Right atrium auricular region (tissue), 2 donors: ENCODE results near the gene CALM3. TPM values are rescaled to one million over a fixed set of nuclear protein-coding genes. Genes with fewer than 3 reads are reported as not detected.
"Not testable (repeated sequence)": the region's sequence is repeated elsewhere in the genome, so short reads cannot be mapped to it uniquely, and the experiment has no call there.

Source experiments
- DNase-seq: peaks from one replicate; pipeline ENCODE4 v3.0.0-alpha.2; 2019; ENCODE audit warnings: low spot score
- H3K27ac ChIP-seq, 2 donors: fragments of 200-600 bp; sonication (generic); 1 replicate in 1 of 2; 2 replicates in 1 of 2; pipeline ENCODE4 v1.5.1; 2016 to 2019
- H3K27me3 ChIP-seq, 2 donors: fragments of 200-600 bp; sonication (generic); one replicate each; pipeline versions ENCODE4 v1.5.1 to v1.6.0; 2017 to 2019
- H3K36me3 ChIP-seq: fragments of 200-600 bp; sonication (generic); one replicate; pipeline ENCODE4 v1.5.1; 2016
- H3K4me1 ChIP-seq, 2 donors: fragments of 200-600 bp; sonication (generic); one replicate each; pipeline versions ENCODE4 v1.5.1 to v1.6.0; 2017 to 2019
- H3K4me3 ChIP-seq, 2 donors: fragments of 200-600 bp; sonication (generic); 1 replicate in 1 of 2; 2 replicates in 1 of 2; pipeline ENCODE4 v1.5.1; 2017 to 2019; ENCODE audit warnings: mild to moderate bottlenecking in 1 of 2, moderate library complexity in 1 of 2
- H3K9me3 ChIP-seq, 2 donors: fragments of 200-600 bp; sonication (generic); one replicate each; pipeline ENCODE4 v1.5.1; 2019
- CTCF ChIP-seq, 2 donors: fragments of 200-600 bp; sonication (generic); IDR thresholded peaks; one replicate each; pipeline ENCODE4 v1.5.1; 2019; ENCODE audit warnings: antibody characterized with exemption in 2 of 2
- total RNA-seq, 2 donors: library from RNA; depleted of rRNA; stranded (reverse); fragments of >200 nt; gene quantifications; one replicate each; pipeline ENCODE4 v1.1.0, GENCODE V29; 2016

The CALM3 gene
- total RNA-seq, result 100 to 1,000 TPM; 210 to 296 TPM

- TF ChIP-seq CTCF (IDR thresholded peaks at IDR 0.05), result no peak
Measured at GRCh38 chr19:46601318-46602224, at the start of gene CALM3. Gene CALM3 (plus strand): TSS chr19:46601330. CDS start chr19:46601435, 105 bp downstream.

GRCh38 chr19:46552891-46553290 lies 48.2 kb upstream of the CALM3 start:
- Histone ChIP-seq H3K4me3 (no peak overlapping the region), H3K9me3 (peaks cover 0 to 33% of the 10 kb centered on the region in 2 donors)

More at GRCh38 chr19:46601318-46602224, at the start of gene CALM3:
- H3K36me3 ChIP-seq, result peaks cover 12% of the 10 kb centered on the region
- DNase-seq, result peak; percentile 57
- H3K4me3 ChIP-seq, result peak within 1 kb of the TSS; percentile 96 to 98
- H3K9me3 ChIP-seq, result peaks cover 0 to 3% of the 10 kb centered on the region in 2 donors
- peaks cover 0 to 48% of the 10 kb centered on the region in 2 donors for H3K4me1 ChIP-seq
- H3K27me3 ChIP-seq, result no peaks in the 10 kb centered on the region
- H3K27ac ChIP-seq, result peak within 1 kb of the TSS; percentile 96 to 98

GRCh38 chr19:46554161-46554560 lies 47.0 kb upstream of the CALM3 start:
- DNase-seq, result no peak
- Histone ChIP-seq H3K27me3 (no peaks in the 10 kb centered on the region), H3K4me1 (no peaks in the 10 kb centered on the region), H3K27ac (no peak overlapping the region), H3K9me3 (peaks cover 0 to 33% of the 10 kb centered on the region in 2 donors), H3K36me3 (no peaks in the 10 kb centered on the region), H3K4me3 (no peak overlapping the region)
- no peak for TF ChIP-seq CTCF (IDR thresholded peaks at IDR 0.05)

More at GRCh38 chr19:46552891-46553290, 48.2 kb upstream of the CALM3 start:
- Histone ChIP-seq H3K27me3 (no peaks in the 10 kb centered on the region), H3K4me1 (no peaks in the 10 kb centered on the region), H3K27ac (no peak overlapping the region), H3K36me3 (no peaks in the 10 kb centered on the region)
- no peak for DNase-seq
- no peak for TF ChIP-seq CTCF (IDR thresholded peaks at IDR 0.05)

GRCh38 chr19:46555628-46556280 lies 45.4 kb upstream of the CALM3 start:
- Histone ChIP-seq H3K27me3 (no peaks in the 10 kb centered on the region), H3K36me3 (no peaks in the 10 kb centered on the region), H3K4me3 (no peak overlapping the region), H3K4me1 (no peaks in the 10 kb centered on the region), H3K9me3 (peaks cover 0 to 25% of the 10 kb centered on the region in 2 donors), H3K27ac (no peak overlapping the region)
- DNase-seq, result no peak
- TF ChIP-seq CTCF (IDR thresholded peaks at IDR 0.05), result no peak

- H3K27ac ChIP-seq, H3K36me3 ChIP-seq, H3K27me3 ChIP-seq, H3K4me3 ChIP-seq, DNase-seq, H3K4me1 ChIP-seq: not testable (repeated sequence)
- H3K9me3 ChIP-seq, result peaks cover 0 to 18% of the 10 kb centered on the region in 2 donors
Measured at GRCh38 chr19:46556471-46556870, 44.7 kb upstream of the CALM3 start.

- H3K27ac ChIP-seq, result no peak overlapping the region
- H3K4me1 ChIP-seq, result no peaks in the 10 kb centered on the region
- peaks cover 0 to 11% of the 10 kb centered on the region in 2 donors for H3K9me3 ChIP-seq
- H3K4me3 ChIP-seq, result no peak overlapping the region
- TF ChIP-seq CTCF (IDR thresholded peaks at IDR 0.05), result no peak
- no peaks in the 10 kb centered on the region for H3K36me3 ChIP-seq
- H3K27me3 ChIP-seq, result no peaks in the 10 kb centered on the region
- DNase-seq, result no peak
Measured at GRCh38 chr19:46559203-46559602, 41.9 kb upstream of the CALM3 start.

- H3K36me3 ChIP-seq, DNase-seq, H3K4me3 ChIP-seq, H3K27ac ChIP-seq, H3K4me1 ChIP-seq, H3K27me3 ChIP-seq: not testable (repeated sequence)
- H3K9me3 ChIP-seq, result peaks cover 0 to 11% of the 10 kb centered on the region in 2 donors
Measured at GRCh38 chr19:46559675-46560074, 41.5 kb upstream of the CALM3 start.
